ENCODE data around the gene CFHR3. TPM values are rescaled to one million over a fixed set of nuclear protein-coding genes. Genes with fewer than 3 reads are reported as not detected.
"Not testable (repeated sequence)": the region's sequence is repeated elsewhere in the genome, so short reads cannot be mapped to it uniquely, and the experiment has no call there.

The CFHR3 gene
- total RNA-seq, 5 donors from 2014 or later (not counting 1 experiment from before 2014, with no cell fraction given): not detected

DNA sequence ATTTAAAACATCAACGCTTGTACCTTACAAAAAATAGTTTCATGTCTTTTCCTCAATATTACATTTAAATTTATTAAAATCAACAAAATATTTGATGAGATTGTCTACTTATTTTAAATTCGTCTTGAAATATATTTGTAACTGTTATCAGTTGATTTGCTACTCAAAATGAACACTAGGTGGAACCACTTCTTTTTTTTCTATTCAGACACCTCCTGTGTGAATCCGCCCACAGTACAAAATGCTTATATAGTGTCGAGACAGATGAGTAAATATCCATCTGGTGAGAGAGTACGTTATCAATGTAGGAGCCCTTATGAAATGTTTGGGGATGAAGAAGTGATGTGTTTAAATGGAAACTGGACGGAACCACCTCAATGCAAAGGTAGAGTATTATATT lies 31.4 kb upstream of the CFHR3 start:
- H3K4me3 ChIP-seq (ENCODE audit: control insufficient read depth in 1 of 2, extremely low read depth in 1 of 2, low read length in 1 of 2); H3K36me3 ChIP-seq (ENCODE audit: control insufficient read depth in 2 of 2, extremely low read depth in 1 of 2, insufficient read depth in 1 of 2, low read length in 1 of 2); H3K9me3 ChIP-seq; CTCF ChIA-PET; H3K27me3 Mint-ChIP-seq; H3K4me1 Mint-ChIP-seq; H3K27ac ChIP-seq (ENCODE audit: low read length); H3K27me3 ChIP-seq (replicated peaks in 1 of 2; ENCODE audit: control insufficient read depth in 2 of 2, extremely low read depth in 1 of 2, insufficient read depth in 2 of 2, low read length in 1 of 2); H3K27ac Mint-ChIP-seq; ATAC-seq (replicated peaks in 1 of 4); H3K4me1 ChIP-seq (ENCODE audit: control insufficient read depth in 1 of 2, extremely low read depth in 1 of 2, insufficient read depth in 2 of 2, low read length in 2 of 2); DNase-seq; POLR2A ChIA-PET; H3K4me3 Mint-ChIP-seq: not testable (repeated sequence)
- peaks cover 11% of the 10 kb centered on the region for H3K36me3 Mint-ChIP-seq
- WGBS (ENCODE audit: insufficient coverage): 60% methylated on average over 1 of the region's 6 CpGs
- H3K9me3 Mint-ChIP-seq: peaks cover 0 to 22% (median 4%) of the 10 kb centered on the region in 3 donors

DNA sequence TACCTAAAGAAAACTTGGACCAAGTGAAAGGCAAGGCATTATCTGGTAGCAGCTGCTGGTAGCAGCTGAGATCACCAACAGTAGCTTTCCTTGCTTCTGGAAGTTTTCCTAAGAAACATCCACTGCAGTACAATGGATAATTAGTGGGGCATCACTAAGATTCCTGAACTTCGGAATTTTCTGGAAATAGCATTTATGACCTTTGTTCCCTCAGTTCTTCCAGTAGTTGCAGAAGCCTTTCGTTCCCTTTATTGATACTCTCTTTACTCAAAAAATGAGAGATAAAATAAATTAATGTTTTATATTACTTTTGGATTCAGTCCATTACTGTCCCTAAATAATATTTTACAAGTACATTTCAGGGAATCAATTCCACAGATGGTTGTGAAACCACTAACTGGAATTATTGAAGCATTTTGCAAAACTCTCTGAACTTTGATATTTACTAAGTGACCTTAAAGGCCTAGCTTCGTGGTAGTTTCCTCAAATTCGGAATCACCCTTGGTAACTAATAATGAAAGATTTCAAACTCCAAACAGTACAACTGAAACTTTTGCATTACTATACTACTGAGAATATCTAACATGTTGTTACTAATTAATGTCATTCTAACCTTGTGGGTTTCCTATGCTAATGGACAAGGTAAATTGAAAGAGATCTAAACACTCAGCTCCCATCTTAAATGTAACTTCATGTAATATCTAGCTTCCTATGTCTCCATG lies 9.5 kb upstream of the CFHR3 start:
- H3K27ac Mint-ChIP-seq, POLR2A ChIA-PET: not testable (repeated sequence)
- WGBS (ENCODE audit: insufficient coverage): no CpG with 5 or more reads among the region's 4 CpGs

DNA sequence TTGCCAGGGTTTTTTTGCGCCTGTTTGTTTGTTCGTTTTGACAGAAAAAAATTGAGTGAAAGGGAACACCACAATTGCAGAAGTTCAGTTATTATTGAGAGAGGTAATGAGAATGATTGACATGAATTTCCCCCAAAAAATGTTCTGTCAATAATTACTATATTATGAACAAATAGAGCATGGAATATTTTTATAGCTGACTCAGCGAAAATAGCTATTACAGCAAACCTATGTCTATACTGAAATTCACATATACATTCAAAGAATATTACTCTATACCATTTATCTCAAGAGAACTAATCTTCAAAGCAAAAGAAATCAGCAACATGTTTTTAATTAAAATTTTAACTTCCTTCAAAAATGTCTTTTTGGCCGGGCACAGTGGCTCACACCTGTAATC lies 4.8 kb upstream of the CFHR3 start:
- CTCF ChIA-PET; H3K27ac ChIP-seq (ENCODE audit: low read length); POLR2A ChIA-PET; ATAC-seq (replicated peaks in 1 of 4); H3K9me3 Mint-ChIP-seq; H3K27me3 ChIP-seq (replicated peaks in 1 of 2; ENCODE audit: control insufficient read depth in 2 of 2, extremely low read depth in 1 of 2, insufficient read depth in 2 of 2, low read length in 1 of 2); H3K27ac Mint-ChIP-seq; H3K4me3 ChIP-seq (ENCODE audit: control insufficient read depth in 1 of 2, extremely low read depth in 1 of 2, low read length in 1 of 2); H3K36me3 ChIP-seq (ENCODE audit: control insufficient read depth in 2 of 2, extremely low read depth in 1 of 2, insufficient read depth in 1 of 2, low read length in 1 of 2); H3K9me3 ChIP-seq; H3K27me3 Mint-ChIP-seq; H3K4me3 Mint-ChIP-seq; DNase-seq; H3K4me1 ChIP-seq (ENCODE audit: control insufficient read depth in 1 of 2, extremely low read depth in 1 of 2, insufficient read depth in 2 of 2, low read length in 2 of 2); H3K4me1 Mint-ChIP-seq; H3K36me3 Mint-ChIP-seq: not testable (repeated sequence)
- WGBS (ENCODE audit: insufficient coverage): 88% methylated on average over 1 of the region's 4 CpGs

More for the DNA sequence above, 9.5 kb upstream of the CFHR3 start:
- H3K9me3 ChIP-seq; DNase-seq; H3K27ac ChIP-seq (ENCODE audit: low read length); H3K9me3 Mint-ChIP-seq; H3K27me3 ChIP-seq (replicated peaks in 1 of 2; ENCODE audit: control insufficient read depth in 2 of 2, extremely low read depth in 1 of 2, insufficient read depth in 2 of 2, low read length in 1 of 2); H3K27me3 Mint-ChIP-seq; H3K36me3 ChIP-seq (ENCODE audit: control insufficient read depth in 2 of 2, extremely low read depth in 1 of 2, insufficient read depth in 1 of 2, low read length in 1 of 2); H3K4me1 Mint-ChIP-seq; H3K4me3 Mint-ChIP-seq; H3K36me3 Mint-ChIP-seq; H3K4me1 ChIP-seq (ENCODE audit: control insufficient read depth in 1 of 2, extremely low read depth in 1 of 2, insufficient read depth in 2 of 2, low read length in 2 of 2); ATAC-seq (replicated peaks in 1 of 4); CTCF ChIA-PET; H3K4me3 ChIP-seq (ENCODE audit: control insufficient read depth in 1 of 2, extremely low read depth in 1 of 2, low read length in 1 of 2): not testable (repeated sequence)

DNA sequence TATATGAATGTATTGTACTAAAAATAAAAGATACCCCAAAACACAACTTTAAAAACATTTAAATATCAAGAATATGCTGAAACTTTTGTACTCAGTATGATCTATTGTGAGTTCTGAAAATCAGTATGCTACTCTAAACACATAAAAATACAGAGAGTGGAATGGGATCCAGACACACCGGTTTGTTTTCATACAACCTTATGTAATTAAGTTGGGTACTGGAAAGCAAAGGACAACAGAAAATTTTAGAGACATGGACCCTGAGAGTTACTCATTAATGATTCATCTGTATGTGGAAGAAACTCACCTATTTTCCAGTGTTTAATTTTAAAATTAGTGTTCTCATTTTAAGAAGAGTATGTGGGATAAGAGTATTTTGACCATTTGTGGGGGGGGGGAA lies 927 bp upstream of the CFHR3 start:
- H3K27me3 Mint-ChIP-seq: no peaks in the 10 kb centered on the region
- Histone ChIP-seq H3K27ac (ENCODE audit: low read length) (no peak overlapping the region), H3K4me3 (ENCODE audit: control insufficient read depth in 1 of 2, extremely low read depth in 1 of 2, low read length in 1 of 2) (no peak overlapping the region), H3K36me3 (ENCODE audit: control insufficient read depth in 2 of 2, extremely low read depth in 1 of 2, insufficient read depth in 1 of 2, low read length in 1 of 2) (no peaks in the 10 kb centered on the region), H3K27me3 (replicated peaks in 1 of 2; ENCODE audit: control insufficient read depth in 2 of 2, extremely low read depth in 1 of 2, insufficient read depth in 2 of 2, low read length in 1 of 2) (no peaks in the 10 kb centered on the region), H3K9me3 (no peaks in the 10 kb centered on the region), H3K4me1 (ENCODE audit: control insufficient read depth in 1 of 2, extremely low read depth in 1 of 2, insufficient read depth in 2 of 2, low read length in 2 of 2) (no peaks in the 10 kb centered on the region)
- no peak overlapping the region for H3K4me3 Mint-ChIP-seq
- DNase-seq (no peak), ATAC-seq (replicated peaks in 1 of 4) (no peak)
- no peaks in the 10 kb centered on the region for H3K4me1 Mint-ChIP-seq
- ChIA-PET CTCF (no interaction called here), POLR2A (no interaction called here)
- WGBS (ENCODE audit: insufficient coverage): no CpG with 5 or more reads among the region's 1 CpG
- H3K27ac Mint-ChIP-seq: no peak overlapping the region
- H3K9me3 Mint-ChIP-seq: no peaks in the 10 kb centered on the region
- H3K36me3 Mint-ChIP-seq: no peaks in the 10 kb centered on the region

DNA sequence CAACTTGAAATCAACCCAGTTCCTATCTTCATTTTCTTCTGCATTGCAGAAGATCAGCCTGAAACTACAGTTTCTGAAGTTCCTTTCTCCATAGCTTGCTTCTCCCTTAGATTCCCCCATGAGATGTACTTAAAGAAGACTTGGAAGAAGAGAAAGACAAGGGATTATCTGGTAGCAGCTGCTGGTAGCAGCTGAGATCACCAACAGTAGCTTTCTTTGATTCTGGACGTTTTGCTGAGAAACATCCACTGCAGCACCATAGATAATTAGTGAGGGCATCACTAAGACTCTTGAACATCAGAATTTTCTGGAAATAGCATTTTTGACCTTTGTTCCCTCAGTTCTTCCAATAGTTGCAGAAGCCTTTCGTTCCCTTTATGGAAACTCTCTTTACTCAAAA lies 465 bp upstream of the CFHR3 start:
- ChIA-PET CTCF (no interaction called here), POLR2A (no interaction called here)
- Histone ChIP-seq H3K4me3 (ENCODE audit: control insufficient read depth in 1 of 2, extremely low read depth in 1 of 2, low read length in 1 of 2) (no peak overlapping the region), H3K9me3 (no peaks in the 10 kb centered on the region), H3K27ac (ENCODE audit: low read length) (no peak overlapping the region), H3K36me3 (ENCODE audit: control insufficient read depth in 2 of 2, extremely low read depth in 1 of 2, insufficient read depth in 1 of 2, low read length in 1 of 2) (no peaks in the 10 kb centered on the region), H3K27me3 (replicated peaks in 1 of 2; ENCODE audit: control insufficient read depth in 2 of 2, extremely low read depth in 1 of 2, insufficient read depth in 2 of 2, low read length in 1 of 2) (no peaks in the 10 kb centered on the region), H3K4me1 (ENCODE audit: control insufficient read depth in 1 of 2, extremely low read depth in 1 of 2, insufficient read depth in 2 of 2, low read length in 2 of 2) (no peaks in the 10 kb centered on the region)
- Mint-ChIP-seq H3K36me3 (no peaks in the 10 kb centered on the region), H3K9me3 (no peaks in the 10 kb centered on the region), H3K27me3 (no peaks in the 10 kb centered on the region), H3K4me3 (no peak overlapping the region), H3K4me1 (no peaks in the 10 kb centered on the region), H3K27ac (no peak overlapping the region)
- ATAC-seq (replicated peaks in 1 of 4) (no peak), DNase-seq (no peak)
- no CpG with 5 or more reads among the region's 2 CpGs for whole genome bisulfite sequencing (ENCODE audit: insufficient coverage)

DNA sequence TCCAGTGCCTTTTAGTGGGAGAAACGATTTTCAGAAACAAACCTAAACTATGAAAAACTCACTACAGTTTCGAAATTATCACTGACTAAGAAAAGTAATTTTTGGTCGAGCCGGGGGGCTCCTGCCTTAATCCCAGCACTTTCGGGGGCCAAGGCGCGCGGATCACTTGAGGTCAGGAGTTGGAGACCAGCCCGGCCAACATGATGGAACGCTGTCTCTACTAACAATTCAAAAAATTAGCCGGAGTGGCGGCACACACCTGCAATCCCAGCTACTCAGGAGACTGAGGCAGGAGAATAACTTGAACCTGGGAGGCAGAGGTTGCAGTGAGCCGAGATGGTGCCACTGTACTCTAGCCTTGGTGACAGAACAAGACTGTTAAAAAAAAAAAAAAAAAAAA lies 3.0 kb downstream of the CFHR3 start:
- Mint-ChIP-seq H3K9me3 (peaks cover 0 to 2% (median 0%) of the 10 kb centered on the region in 3 donors), H3K4me3 (no peak overlapping the region), H3K4me1 (no peaks in the 10 kb centered on the region), H3K27me3 (no peaks in the 10 kb centered on the region), H3K36me3 (no peaks in the 10 kb centered on the region), H3K27ac (no peak overlapping the region)
- Histone ChIP-seq H3K9me3 (no peaks in the 10 kb centered on the region), H3K27me3 (replicated peaks in 1 of 2; ENCODE audit: control insufficient read depth in 2 of 2, extremely low read depth in 1 of 2, insufficient read depth in 2 of 2, low read length in 1 of 2) (no peaks in the 10 kb centered on the region), H3K36me3 (ENCODE audit: control insufficient read depth in 2 of 2, extremely low read depth in 1 of 2, insufficient read depth in 1 of 2, low read length in 1 of 2) (no peaks in the 10 kb centered on the region), H3K4me3 (ENCODE audit: control insufficient read depth in 1 of 2, extremely low read depth in 1 of 2, low read length in 1 of 2) (no peak overlapping the region), H3K27ac (ENCODE audit: low read length) (no peak overlapping the region), H3K4me1 (ENCODE audit: control insufficient read depth in 1 of 2, extremely low read depth in 1 of 2, insufficient read depth in 2 of 2, low read length in 2 of 2) (no peaks in the 10 kb centered on the region)
- ATAC-seq (replicated peaks in 1 of 4) (no peak), DNase-seq (no peak)
- ChIA-PET CTCF (no interaction called here), POLR2A (no interaction called here)
- 94% methylated on average over 9 of the region's 13 CpGs for WGBS (ENCODE audit: insufficient coverage)

DNA sequence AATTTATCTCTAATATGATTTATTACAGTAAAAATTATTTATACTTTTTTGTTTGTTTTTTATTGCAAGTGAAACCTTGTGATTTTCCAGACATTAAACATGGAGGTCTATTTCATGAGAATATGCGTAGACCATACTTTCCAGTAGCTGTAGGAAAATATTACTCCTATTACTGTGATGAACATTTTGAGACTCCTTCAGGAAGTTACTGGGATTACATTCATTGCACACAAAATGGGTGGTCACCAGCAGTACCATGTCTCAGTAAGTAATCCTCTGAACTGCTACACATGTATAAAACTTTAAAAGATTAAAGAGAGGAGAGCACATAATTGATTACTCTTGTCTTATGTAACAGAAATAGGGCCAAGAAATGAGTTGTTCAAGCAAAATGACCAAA lies 4.5 kb downstream of the CFHR3 start:
- H3K9me3 ChIP-seq: no peaks in the 10 kb centered on the region
- no peak overlapping the region for H3K27ac ChIP-seq (ENCODE audit: low read length)
- no peak overlapping the region for H3K4me3 Mint-ChIP-seq
- ATAC-seq (replicated peaks in 1 of 4) (no peak), DNase-seq (no peak)
- WGBS (ENCODE audit: insufficient coverage): no CpG with 5 or more reads among the region's 1 CpG
- peaks cover 0 to 7% (median 0%) of the 10 kb centered on the region in 3 donors for H3K9me3 Mint-ChIP-seq
- H3K4me1 ChIP-seq (ENCODE audit: control insufficient read depth in 1 of 2, extremely low read depth in 1 of 2, insufficient read depth in 2 of 2, low read length in 2 of 2): no peaks in the 10 kb centered on the region
- ChIA-PET CTCF (no interaction called here), POLR2A (no interaction called here)
- H3K27me3 ChIP-seq (replicated peaks in 1 of 2; ENCODE audit: control insufficient read depth in 2 of 2, extremely low read depth in 1 of 2, insufficient read depth in 2 of 2, low read length in 1 of 2): no peaks in the 10 kb centered on the region
- no peak overlapping the region for H3K27ac Mint-ChIP-seq
- H3K4me1 Mint-ChIP-seq: no peaks in the 10 kb centered on the region
- H3K36me3 Mint-ChIP-seq: no peaks in the 10 kb centered on the region
- no peak overlapping the region for H3K4me3 ChIP-seq (ENCODE audit: control insufficient read depth in 1 of 2, extremely low read depth in 1 of 2, low read length in 1 of 2)
- no peaks in the 10 kb centered on the region for H3K36me3 ChIP-seq (ENCODE audit: control insufficient read depth in 2 of 2, extremely low read depth in 1 of 2, insufficient read depth in 1 of 2, low read length in 1 of 2)
- H3K27me3 Mint-ChIP-seq: no peaks in the 10 kb centered on the region

Measured in T-cell (primary cell).